SHP77 (cell line): ENCODE results near the gene FBXL14.

ENCODE experiments used
- DNase-seq, 2 experiments: peaks; one replicate each; lab custom pipeline; 2025; lab: John Stamatoyannopoulos, UW

The FBXL14 gene, protein sequence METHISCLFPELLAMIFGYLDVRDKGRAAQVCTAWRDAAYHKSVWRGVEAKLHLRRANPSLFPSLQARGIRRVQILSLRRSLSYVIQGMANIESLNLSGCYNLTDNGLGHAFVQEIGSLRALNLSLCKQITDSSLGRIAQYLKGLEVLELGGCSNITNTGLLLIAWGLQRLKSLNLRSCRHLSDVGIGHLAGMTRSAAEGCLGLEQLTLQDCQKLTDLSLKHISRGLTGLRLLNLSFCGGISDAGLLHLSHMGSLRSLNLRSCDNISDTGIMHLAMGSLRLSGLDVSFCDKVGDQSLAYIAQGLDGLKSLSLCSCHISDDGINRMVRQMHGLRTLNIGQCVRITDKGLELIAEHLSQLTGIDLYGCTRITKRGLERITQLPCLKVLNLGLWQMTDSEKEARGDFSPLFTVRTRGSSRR

DNA sequence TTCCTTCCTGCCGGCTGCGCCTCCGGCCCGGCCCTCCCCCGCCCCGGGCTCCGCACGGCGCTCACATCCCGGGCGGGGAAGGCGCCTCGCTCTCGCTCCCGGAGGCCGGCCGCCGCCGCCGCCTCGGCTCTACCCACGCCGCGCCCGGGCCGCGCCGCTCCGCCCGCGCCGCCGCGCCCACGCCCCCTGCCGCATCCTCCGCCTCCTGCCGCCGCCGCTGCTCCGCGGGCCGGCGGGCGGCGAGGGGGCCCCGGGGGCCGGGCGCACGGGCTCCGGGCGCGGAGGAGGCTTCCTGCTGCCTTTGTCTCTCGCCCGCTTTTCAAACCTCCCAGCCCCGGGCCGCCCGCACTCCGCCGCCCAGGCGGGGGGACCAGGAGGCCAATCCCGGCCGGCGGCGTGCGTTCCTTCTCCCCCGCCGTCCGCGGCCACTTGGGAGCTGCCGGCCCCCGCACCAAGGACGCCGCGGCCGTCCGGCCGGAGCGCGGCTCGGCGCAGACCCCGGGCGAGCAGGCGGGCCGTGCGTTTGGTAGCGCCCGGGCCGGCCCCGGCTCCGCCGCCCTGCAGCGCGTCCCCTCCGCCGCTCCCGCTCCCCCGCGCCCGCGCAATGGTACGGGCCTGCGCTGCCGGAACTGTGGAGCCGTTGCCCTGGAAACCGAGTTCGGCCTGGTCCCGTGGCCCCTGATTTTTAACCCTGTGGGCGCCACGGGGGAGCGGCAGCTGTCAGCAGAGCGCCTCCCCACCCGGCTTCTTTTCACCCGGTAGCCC, at the start of gene FBXL14:
Gene FBXL14, minus strand, starts transcription at position 321 of the 765 bp plus-strand sequence. CDS start 515 bp downstream, outside the sequence.
- peak; percentile 42 to 53 for DNase-seq

DNA sequence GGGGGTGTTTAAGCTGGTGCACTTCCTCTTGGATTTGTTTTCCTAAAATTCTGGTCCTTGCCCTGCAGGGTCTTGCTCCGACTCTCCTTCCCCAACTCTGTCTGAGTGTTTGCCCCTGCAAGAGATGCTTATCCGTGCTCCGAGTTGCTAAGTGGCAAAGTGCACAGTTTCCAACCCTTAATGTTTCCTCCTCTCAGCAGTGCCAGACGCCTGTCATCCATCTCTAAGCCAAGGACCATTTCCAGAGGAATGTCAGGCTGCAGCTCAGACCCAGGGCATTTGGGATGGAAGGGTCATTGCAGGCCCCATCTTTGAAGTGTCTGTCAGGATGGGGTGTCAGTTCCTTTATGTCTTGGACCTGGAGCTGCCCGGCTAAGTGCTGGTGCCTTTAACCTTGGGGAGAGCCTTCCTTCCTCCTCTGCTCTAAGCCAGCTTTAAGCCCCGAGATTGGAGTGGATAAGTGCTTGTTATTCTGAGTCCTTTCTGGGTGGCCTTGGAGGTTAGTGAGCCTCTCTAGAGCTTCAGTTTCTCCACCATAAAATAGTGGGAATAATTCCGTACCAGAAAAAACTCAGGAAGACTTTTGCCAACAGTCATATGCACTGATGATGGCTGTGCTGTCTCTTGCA, 49.6 kb upstream of the FBXL14 start:
- DNase-seq: no peak

DNA sequence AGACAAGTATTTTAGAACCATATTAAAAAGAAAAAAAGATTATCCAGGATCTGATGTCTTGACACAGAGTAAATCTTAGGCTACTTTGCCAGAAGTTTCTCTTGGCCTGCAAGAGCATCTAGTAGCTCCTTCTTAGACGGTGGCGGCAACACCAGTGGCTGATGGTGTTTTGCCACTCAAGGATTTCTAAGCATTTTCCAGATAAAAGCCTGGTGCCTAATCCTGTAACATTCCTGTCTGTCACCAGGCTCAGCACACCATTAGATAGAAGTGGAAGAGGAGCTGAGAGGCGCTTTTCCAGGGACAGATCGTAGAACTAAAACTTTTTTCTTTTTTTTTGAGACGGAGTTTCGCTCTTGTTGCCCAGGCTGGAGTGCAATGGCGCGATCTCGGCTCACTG, 48.7 kb upstream of the FBXL14 start:
- DNase-seq: no peak

DNA sequence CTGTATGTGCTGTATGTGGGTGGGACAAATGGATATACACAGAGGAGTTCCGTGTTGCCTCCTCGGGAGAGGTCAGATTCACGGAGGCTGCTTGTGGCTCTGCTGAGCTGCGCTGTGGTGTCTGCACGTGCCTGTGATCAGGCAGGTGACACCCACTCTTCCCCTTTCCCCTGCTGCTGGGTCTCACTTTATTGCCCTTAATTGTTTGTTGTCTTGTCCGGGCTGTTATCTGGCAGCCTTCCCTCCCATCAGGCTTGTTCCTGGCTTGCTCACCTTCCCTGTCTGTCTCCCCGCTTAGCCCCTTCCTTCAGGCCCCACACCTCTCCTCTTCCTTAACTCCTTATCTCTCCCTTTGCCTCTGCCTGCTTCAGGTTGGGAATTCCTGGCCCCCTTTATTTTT, 48.1 kb upstream of the FBXL14 start:
- DNase-seq: no peak

- no peak for DNase-seq
Observed at GRCh38 chr12:1640328-1641234, 46.2 kb upstream of the FBXL14 start.

DNA sequence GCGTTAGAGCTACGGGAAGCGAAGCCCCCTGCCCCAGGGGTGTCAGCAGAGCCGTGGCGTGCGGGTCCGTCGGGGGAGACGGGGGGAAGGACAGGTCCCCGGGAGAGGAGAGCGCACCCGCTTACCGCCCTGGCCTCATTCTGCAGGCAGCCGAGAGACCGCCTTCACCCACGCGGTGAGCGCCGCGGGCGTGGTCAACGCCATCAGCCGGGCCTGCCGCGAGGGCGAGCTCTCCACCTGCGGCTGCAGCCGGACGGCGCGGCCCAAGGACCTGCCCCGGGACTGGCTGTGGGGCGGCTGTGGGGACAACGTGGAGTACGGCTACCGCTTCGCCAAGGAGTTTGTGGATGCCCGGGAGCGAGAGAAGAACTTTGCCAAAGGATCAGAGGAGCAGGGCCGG, 45.2 kb upstream of the FBXL14 start:
- no peak for DNase-seq

DNA sequence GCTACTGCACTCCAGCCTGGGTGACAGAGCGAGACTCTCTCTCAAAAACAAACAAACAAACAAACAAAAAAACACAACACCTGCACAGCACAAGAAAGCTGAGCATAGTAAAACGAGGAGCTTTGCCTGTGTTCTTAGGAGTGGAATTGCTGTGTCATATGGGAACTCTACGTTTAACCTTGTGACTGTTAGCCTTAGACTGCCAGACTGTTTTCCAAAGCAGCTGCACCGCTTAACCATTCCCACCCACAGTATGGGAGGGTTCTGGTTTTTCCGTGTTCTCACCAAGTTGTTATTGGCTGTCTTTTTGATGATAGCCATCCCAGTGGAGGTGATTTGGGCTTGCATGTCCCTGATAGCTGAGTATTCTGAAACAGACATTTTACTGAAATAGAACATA, 43.8 kb upstream of the FBXL14 start:
- DNase-seq: no peak

GRCh38 chr12:1635301-1636095, 41.1 kb upstream of the FBXL14 start:
- no peak for DNase-seq

DNA sequence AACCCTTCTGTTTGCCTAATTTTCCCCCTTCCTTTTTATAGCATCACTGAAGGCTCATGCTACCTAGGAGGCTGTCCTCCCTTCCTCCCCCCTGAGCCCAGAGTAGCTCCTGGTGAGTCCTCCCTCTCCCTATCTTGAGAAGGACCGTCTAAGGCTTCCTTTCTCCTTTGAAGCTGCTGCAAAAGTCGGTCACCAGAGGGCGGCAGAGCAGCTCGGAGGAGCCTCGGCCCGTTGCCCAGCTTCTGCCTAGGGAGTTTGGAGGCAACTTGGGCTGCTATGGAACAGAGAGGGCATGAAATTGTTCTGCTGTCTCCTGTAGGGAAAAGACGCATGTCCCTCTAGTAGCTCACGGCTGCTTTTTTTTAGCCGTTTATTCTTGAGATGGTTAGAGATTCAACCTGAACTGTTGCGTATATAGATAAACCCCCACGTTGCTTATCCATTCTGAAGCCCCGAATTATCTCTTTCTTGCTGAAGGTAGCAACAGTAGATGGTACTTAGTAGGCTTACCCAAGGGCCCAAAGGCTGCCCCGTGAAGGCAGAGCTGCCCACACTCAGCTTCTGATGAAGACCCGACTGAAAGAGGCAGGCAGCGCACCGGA, 40.3 kb upstream of the FBXL14 start:
- peak; percentile 27 to 39 for DNase-seq

DNA sequence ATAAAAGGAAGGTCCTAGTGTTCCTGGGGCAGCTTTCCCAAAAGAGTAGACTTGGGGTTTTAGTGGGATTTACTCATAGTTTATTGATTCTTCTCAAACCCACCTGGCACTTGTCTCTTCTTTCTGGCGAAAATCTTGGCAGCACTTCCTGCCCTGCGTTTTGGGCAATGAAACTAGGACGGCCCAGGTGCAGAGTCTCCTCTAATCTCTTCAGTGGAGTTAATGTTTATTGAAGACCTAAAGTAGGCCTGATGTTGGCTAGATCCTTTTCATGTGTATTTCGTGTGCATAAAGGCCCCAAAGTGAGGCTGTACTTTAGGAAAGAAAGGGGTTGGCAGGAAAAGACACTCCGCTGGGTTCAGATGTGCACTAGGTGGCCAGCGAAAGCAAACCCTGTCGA, 39.8 kb upstream of the FBXL14 start:
- DNase-seq: no peak

GRCh38 chr12:1633459-1633858, 39.1 kb upstream of the FBXL14 start:
- DNase-seq: no peak

GRCh38 chr12:1632702-1633101, 38.3 kb upstream of the FBXL14 start:
- DNase-seq: no peak

GRCh38 chr12:1630827-1631591, 36.6 kb upstream of the FBXL14 start:
- DNase-seq: no peak

- DNase-seq: peak in 1 of 2 experiments; percentile 15
Observed at GRCh38 chr12:1630133-1630826, 35.9 kb upstream of the FBXL14 start.

DNA sequence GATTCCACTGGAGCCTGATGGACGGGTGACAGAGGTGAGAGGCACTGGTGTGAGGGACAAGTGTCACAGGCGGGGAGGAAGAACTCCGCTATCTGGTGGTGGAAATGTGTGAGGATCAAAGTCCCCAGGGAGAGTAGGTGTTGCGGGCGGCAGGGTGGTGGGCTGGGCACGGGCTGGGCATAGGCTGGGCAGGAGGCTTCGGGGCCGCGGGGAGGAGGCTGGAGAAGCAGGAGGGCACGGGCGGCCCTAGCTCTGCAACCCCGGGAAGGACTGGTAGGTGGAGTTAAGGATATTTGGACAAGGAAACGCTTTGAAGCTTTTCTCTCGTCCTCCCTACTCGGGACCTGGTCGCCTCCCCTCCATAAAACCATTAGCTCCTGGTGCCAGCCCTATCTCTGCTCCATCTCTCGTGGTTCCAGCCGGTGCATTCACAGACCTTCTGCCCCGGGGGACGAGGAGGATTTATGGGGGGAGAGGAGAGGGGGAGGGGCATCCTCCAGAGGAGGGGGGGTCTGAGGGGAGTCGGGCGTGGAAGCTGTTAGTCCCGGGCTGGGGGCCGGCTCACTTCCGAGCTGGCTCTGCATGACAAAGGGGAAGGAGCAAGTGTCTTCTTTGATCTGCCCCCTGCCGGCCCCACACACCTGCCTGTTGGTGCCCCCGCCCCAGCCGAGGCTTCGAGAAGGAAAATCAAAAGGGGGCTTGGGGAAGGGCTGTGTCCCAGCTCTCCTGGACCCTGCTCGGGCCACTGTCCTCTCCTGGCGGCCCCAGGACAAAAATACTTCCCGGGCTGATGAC, 35.2 kb upstream of the FBXL14 start:
- DNase-seq: no peak

GRCh38 chr12:1628666-1629337, 34.4 kb upstream of the FBXL14 start, which contains the start of gene WNT5B:
TSS of gene WNT5B (plus strand) at chr12:1629231. CDS start at chr12:1631355, 2,124 bp downstream.
- no peak for DNase-seq

- DNase-seq: no peak
Observed at GRCh38 chr12:1622406-1622805, 28.0 kb upstream of the FBXL14 start.

- no peak for DNase-seq
Observed at GRCh38 chr12:1620092-1620491, 25.7 kb upstream of the FBXL14 start.
